Karpas-422 (cell line): ENCODE data around the gene KIF18B. TPM values are rescaled to one million over a fixed set of nuclear protein-coding genes. Genes with fewer than 3 reads are reported as not detected.

Experiments
- DNase-seq: peaks from one replicate; pipeline ENCODE4 v3.0.0-alpha.2; 2015
- H2AFZ ChIP-seq: fragments of 200-600 bp; sonication (generic); 2 replicates; pipeline ENCODE4 v1.6.1; 2014; ENCODE audit warnings: antibody characterized with exemption, low read length, mixed read lengths
- H3K27ac ChIP-seq: fragments of 200-600 bp; sonication (generic); 2 replicates; pipeline ENCODE4 v1.5.1; 2014; ENCODE audit warnings: mild to moderate bottlenecking, low read length, moderate library complexity
- H3K27me3 ChIP-seq: fragments of 200-600 bp; sonication (generic); 2 replicates; pipeline ENCODE4 v1.6.1; 2014; ENCODE audit warnings: low read length, mixed read lengths
- H3K36me3 ChIP-seq: fragments of 200-600 bp; sonication (generic); 2 replicates; pipeline ENCODE4 v1.6.1; 2014; ENCODE audit warnings: low read length, mixed read lengths; ENCODE audit not compliant: insufficient read depth
- H3K4me1 ChIP-seq: fragments of 200-600 bp; sonication (generic); 2 replicates; pipeline ENCODE4 v1.6.1; 2014; ENCODE audit warnings: mild to moderate bottlenecking, low read length, mixed read lengths
- H3K4me2 ChIP-seq: fragments of 200-600 bp; sonication (generic); 2 replicates; pipeline ENCODE4 v1.6.1; 2014; ENCODE audit warnings: low read length, low read depth, mild to moderate bottlenecking; ENCODE audit not compliant: poor library complexity, severe bottlenecking
- H3K4me3 ChIP-seq: fragments of 200-600 bp; sonication (generic); 2 replicates; pipeline ENCODE4 v1.5.1; 2014; ENCODE audit warnings: mild to moderate bottlenecking, antibody characterized with exemption, low read length, mixed read lengths
- H3K79me2 ChIP-seq: fragments of 200-600 bp; sonication (generic); 2 replicates; pipeline ENCODE4 v1.6.1; 2014; ENCODE audit warnings: mild to moderate bottlenecking, low read length, mixed read lengths
- H3K9ac ChIP-seq: fragments of 200-600 bp; sonication (generic); 2 replicates; pipeline ENCODE4 v1.6.0; 2014; ENCODE audit warnings: low read length
- H3K9me2 ChIP-seq: fragments of 200-600 bp; sonication (generic), shearing (Covaris generic); replicated peaks from 2 replicates; pipeline ENCODE4 v1.6.0; 2014; ENCODE audit warnings: mild to moderate bottlenecking, low read length, moderate library complexity; ENCODE audit not compliant: insufficient read depth
- H3K9me3 ChIP-seq: fragments of 300-700, 200-600 bp; sonication (generic); 2 replicates; pipeline ENCODE4 v1.6.1; 2014; ENCODE audit warnings: low read length, mixed read lengths
- H4K20me1 ChIP-seq: fragments of 200-600 bp; sonication (generic); 2 replicates; pipeline ENCODE4 v1.6.1; 2014; ENCODE audit warnings: mild to moderate bottlenecking, antibody characterized with exemption, low read length, low read depth; ENCODE audit not compliant: insufficient read depth
- total RNA-seq: library from RNA; depleted of rRNA; stranded (reverse); fragments of >200 nt; shearing (Covaris generic); gene quantifications from 2 replicates; pipeline ENCODE4 v1.2.3, GENCODE V29; 2014; ENCODE audit warnings: low replicate concordance; rRNA removed

Gene KIF18B
- 8.5 and 11.8 TPM in 2 replicates for total RNA-seq

DNA sequence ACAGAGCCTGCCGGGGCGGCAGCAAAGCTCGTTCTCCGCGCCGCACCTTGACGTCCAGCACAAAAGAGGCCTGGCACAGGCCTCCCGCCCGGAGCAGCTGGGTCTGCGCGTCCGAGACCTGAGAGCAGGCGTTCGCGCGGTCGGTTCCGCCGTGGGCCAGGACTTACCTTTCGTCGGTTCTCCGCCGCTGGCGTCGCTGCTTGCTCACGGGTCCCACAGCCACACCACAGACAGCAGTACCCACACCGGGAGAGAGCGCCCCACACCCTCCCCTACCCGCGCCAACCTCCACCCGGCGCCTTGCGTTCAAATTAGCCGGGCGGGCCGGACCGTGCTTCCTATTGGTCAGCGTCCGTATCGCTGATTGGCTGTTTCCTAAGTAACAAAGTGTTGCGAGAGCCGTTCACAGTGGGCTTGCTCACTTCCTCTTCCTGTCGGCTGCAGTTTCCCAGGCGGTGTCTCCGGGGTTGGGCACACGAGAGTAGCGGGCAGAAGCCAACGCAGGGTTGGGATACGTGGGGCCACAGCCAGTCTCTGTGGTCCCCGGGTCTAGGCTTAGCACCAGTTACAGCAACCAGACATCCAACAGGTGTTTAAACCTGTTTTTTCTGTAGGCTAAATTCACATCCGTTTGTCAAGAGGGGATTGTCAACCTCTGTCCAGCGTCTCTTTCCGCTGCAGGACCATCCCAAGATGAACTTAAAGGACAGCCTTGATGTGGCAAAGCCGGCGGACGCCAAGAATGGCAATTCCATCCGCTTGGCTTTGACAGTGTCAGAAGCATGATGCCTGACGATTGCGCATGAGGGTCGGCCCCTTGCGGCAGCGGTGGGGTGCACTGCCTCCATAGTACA lies at the start of gene KIF18B:
Gene KIF18B (minus strand): TSS at position 313 of the 854 bp plus-strand sequence. CDS start 11,429 bp downstream, outside the sequence.
- peak within 1 kb of the TSS; percentile 87 for H3K4me2 ChIP-seq
- peaks cover 31% of the 10 kb centered on the region for H3K36me3 ChIP-seq
- peak within 1 kb of the TSS; percentile 96 for H3K4me3 ChIP-seq
- H3K9ac ChIP-seq: peak within 1 kb of the TSS; percentile 93
- H4K20me1 ChIP-seq: no peaks in the 10 kb centered on the region
- peak within 1 kb of the TSS; percentile 80 for H3K27ac ChIP-seq
- peak; percentile 99 for DNase-seq
- H3K4me1 ChIP-seq: peaks cover 21% of the 10 kb centered on the region
- peaks cover 48% of the 10 kb centered on the region for H3K79me2 ChIP-seq
- no peaks in the 10 kb centered on the region for H3K27me3 ChIP-seq
- no peaks in the 10 kb centered on the region for H3K9me2 ChIP-seq
- no peaks in the 10 kb centered on the region for H3K9me3 ChIP-seq
- H2AFZ ChIP-seq: peak within 1 kb of the TSS; percentile 67; the same call in 1 of the 2 replicates

DNA sequence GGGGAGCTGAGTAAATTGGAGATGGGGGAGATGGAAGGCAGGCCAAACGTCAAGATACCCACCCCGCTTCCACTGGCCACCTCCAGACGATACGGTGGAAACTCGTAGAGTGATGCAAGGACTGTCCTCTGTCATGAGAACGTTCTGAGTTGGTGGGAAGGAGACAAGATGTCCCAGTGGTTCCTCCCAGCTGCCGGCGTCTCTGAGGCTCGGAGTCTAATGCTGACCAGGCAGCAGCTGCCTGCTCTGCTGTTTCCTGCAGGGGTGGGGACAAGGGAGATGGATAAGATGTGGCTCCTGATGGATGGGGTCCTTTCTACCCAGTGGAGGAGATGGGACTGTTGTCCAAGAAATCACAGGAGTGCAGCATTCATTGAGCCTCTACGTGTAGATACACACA lies 48.7 kb upstream of the KIF18B start:
- Histone ChIP-seq H3K4me1 (no peaks in the 10 kb centered on the region), H3K9ac (no peak overlapping the region), H4K20me1 (no peaks in the 10 kb centered on the region), H3K36me3 (no peaks in the 10 kb centered on the region), H3K27ac (no peak overlapping the region), H3K4me3 (no peak overlapping the region), H3K79me2 (no peaks in the 10 kb centered on the region), H3K27me3 (no peaks in the 10 kb centered on the region), H3K9me3 (no peaks in the 10 kb centered on the region), H3K9me2 (no peaks in the 10 kb centered on the region), H3K4me2 (no peak overlapping the region), H2AFZ (no peak overlapping the region)
- no peak for DNase-seq

DNA sequence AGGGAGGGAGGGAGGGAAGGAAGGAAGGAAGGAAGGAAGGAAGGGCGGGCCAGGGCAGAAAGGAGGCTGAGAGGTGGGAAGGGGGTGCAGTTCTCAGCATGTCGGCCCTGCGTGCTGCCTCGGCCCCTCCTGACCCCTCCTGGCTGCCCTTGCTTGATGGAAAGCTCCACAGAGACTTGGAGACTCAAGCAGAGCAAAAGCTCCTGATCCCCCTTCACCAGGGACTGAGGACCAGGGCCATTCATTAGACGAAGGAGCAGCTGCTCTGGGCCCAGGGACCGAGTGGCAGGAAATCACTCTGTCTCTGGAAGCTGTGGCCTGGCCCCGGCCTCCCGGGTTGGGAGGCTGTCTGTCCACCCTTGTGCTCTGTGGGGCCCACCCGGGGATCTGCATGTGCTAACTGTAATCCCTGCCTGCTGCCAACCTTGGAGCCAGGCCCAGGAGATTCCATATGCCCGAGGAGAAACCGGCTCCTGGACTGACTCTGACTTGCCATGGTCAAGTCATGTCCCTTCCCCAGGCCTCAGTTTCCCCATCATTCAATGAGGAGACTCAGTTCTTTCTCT lies 47.9 kb upstream of the KIF18B start:
- Histone ChIP-seq H3K4me2 (no peak overlapping the region), H3K9me2 (no peaks in the 10 kb centered on the region), H3K4me1 (no peaks in the 10 kb centered on the region), H3K27me3 (no peaks in the 10 kb centered on the region), H3K9ac (no peak overlapping the region), H4K20me1 (no peaks in the 10 kb centered on the region), H3K79me2 (no peaks in the 10 kb centered on the region), H3K9me3 (no peaks in the 10 kb centered on the region), H3K4me3 (no peak overlapping the region), H2AFZ (no peak overlapping the region), H3K36me3 (no peaks in the 10 kb centered on the region), H3K27ac (no peak overlapping the region)
- no peak for DNase-seq

DNA sequence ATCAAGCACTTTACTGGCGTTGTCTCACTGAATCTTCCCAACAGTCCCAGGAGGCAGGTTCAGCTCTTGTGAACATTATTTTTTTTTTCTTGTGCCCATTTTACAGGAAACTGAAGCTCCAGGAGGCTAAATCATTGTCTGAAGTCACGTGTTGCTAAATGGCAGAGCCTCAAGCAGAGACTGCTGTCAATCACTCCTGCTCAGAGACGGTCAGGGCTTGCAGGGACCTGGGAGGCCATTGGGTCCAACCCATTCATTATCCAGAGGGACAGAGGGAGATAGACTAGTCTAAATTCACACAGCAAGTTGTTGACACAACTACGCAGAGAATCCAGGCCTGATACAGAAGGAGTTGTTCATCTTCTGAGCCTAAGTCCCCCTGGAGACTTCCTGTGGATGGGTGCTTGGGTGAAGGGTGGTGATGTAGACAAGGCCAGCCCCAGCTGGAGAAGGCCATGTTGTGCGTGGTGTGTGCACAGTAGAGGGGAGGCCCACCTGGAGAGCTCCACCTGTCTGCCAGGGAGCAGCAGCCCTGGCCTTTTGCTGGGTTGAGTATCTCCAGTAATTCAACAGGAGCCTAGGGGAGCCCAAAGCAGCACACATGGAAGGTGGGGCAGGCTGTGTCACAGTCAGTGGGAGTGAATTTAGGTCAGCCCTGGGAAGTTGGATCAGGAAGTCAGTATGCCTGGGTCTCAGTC lies 44.8 kb upstream of the KIF18B start:
- peaks cover 5% of the 10 kb centered on the region for H3K4me1 ChIP-seq

DNA sequence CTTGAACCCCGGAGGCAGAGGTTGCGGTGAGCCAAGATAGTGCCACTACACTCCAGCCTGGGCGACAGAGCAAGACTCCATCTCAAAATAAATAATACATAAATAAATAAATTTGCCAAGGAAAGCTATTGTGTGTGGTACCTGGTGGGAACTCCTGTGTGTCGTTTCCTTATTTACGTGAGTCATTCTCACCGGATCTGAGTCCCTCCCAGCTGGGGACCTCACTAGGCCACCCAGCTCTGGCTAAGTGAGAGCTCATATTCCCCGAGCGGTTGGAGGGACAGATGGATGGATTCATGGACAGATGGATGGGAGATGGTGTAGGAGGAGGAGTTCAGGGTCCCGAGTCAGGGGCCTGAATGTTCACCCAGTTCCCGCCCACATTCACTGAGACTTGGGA lies 43.4 kb upstream of the KIF18B start:
- Histone ChIP-seq H3K4me3 (no peak overlapping the region), H3K4me2 (no peak overlapping the region), H3K36me3 (no peaks in the 10 kb centered on the region), H3K9me3 (no peaks in the 10 kb centered on the region), H4K20me1 (no peaks in the 10 kb centered on the region), H2AFZ (no peak overlapping the region), H3K27ac (no peak overlapping the region), H3K4me1 (peaks cover 5% of the 10 kb centered on the region), H3K27me3 (no peaks in the 10 kb centered on the region), H3K9me2 (no peaks in the 10 kb centered on the region), H3K79me2 (no peaks in the 10 kb centered on the region), H3K9ac (no peak overlapping the region)
- no peak for DNase-seq

More for the DNA sequence above, 44.8 kb upstream of the KIF18B start:
- no peaks in the 10 kb centered on the region for H3K27me3 ChIP-seq
- no peak overlapping the region for H2AFZ ChIP-seq
- DNase-seq: no peak
- no peaks in the 10 kb centered on the region for H3K9me3 ChIP-seq
- H3K27ac ChIP-seq: no peak overlapping the region
- H3K36me3 ChIP-seq: no peaks in the 10 kb centered on the region
- H4K20me1 ChIP-seq: no peaks in the 10 kb centered on the region
- H3K9ac ChIP-seq: no peak overlapping the region
- no peaks in the 10 kb centered on the region for H3K9me2 ChIP-seq
- no peak overlapping the region for H3K4me2 ChIP-seq
- no peaks in the 10 kb centered on the region for H3K79me2 ChIP-seq
- H3K4me3 ChIP-seq: no peak overlapping the region

DNA sequence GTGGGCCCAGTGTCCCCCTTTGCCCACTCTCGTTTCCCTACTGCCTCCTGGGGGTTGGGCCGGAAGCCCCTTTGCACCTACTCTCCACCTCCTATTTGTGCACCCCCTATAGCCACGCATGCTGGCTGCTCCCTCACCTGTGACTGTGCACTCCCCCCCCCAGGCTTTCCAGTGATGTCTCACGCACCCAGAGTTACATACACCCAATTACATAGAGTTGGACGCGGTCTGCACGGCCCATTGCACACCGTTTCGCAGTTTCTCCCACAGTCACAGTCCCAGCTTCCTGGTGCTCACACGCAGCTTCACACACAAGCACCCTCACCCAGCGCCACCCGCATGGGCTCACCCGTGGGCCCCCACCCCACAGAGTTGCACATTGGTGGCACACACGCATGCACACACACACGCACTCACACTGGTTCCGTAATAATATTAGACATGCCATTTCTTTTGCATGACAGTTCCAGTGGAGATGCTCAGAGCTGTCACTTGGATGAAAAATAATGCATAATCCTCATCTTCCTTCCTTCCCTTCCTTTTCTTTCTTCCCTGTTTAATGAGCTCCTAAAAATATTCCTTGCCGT lies 42.1 kb upstream of the KIF18B start:
- no peaks in the 10 kb centered on the region for H3K79me2 ChIP-seq
- H3K4me2 ChIP-seq: no peak overlapping the region
- H3K9me2 ChIP-seq: no peaks in the 10 kb centered on the region
- H3K9me3 ChIP-seq: no peaks in the 10 kb centered on the region
- H3K9ac ChIP-seq: no peak overlapping the region
- peaks cover 5% of the 10 kb centered on the region for H3K4me1 ChIP-seq
- no peak overlapping the region for H3K4me3 ChIP-seq
- no peak overlapping the region for H2AFZ ChIP-seq
- no peaks in the 10 kb centered on the region for H3K36me3 ChIP-seq
- H3K27ac ChIP-seq: no peak overlapping the region
- H4K20me1 ChIP-seq: no peaks in the 10 kb centered on the region
- no peak for DNase-seq
- no peaks in the 10 kb centered on the region for H3K27me3 ChIP-seq

DNA sequence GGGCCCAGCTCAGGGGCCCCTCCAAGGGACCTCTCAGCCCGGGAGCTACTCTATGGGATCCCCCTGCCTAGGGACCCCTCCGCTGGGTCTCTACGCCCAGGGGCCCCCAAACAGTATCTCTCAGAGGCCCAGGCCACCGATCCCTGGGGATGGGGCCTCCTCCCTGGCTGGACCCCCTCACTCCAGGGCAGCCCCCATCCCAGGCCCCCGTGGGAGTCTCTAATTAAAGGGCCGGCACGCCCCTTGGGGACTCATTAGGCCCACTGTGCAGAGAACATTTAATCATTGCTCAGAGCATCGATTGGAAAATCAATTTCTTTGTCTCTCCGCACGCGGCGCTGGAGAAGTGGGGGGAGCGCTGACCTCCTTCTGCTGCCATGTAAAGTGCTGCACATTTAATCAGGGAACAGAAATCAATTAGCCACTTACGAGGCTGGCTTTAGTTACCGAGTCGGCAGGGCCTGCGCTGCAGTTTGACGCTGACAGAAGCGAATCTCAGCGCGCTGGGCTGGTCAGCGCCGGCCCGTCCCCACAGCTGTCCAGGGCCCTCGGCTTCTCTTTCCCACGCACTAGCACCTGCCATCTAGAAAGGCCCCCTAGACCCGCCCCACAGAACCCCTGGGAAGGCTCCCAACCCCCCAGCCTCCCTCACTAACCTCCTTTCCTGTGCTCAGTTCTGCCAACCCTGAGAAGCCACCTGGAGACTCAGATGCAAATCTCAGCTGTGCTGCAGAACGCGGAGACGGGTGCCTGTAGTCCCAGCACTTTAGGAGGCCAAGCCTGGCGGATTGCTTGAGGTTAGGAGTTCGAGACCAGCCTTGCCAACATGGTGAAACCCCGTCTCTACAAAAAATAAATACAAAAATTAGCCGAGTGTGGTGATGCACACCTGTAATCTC lies 40.7 kb upstream of the KIF18B start:
- H3K9me3 ChIP-seq: no peaks in the 10 kb centered on the region
- no peak overlapping the region for H3K27ac ChIP-seq
- H3K4me3 ChIP-seq: no peak overlapping the region
- peak; percentile 52 for DNase-seq
- H3K9ac ChIP-seq: no peak overlapping the region
- H2AFZ ChIP-seq: no peak overlapping the region
- H3K9me2 ChIP-seq: no peaks in the 10 kb centered on the region
- H3K4me2 ChIP-seq: no peak overlapping the region
- H3K36me3 ChIP-seq: no peaks in the 10 kb centered on the region
- H3K79me2 ChIP-seq: no peaks in the 10 kb centered on the region
- no peaks in the 10 kb centered on the region for H4K20me1 ChIP-seq
- H3K4me1 ChIP-seq: peaks cover 5% of the 10 kb centered on the region
- no peaks in the 10 kb centered on the region for H3K27me3 ChIP-seq
